HCT116 (cell line): ENCODE data around the gene KLHL15.

Experiments
- CBX3 ChIP-seq: IDR thresholded peaks from 2 replicates; pipeline ENCODE4 v1.6.1; 2012; ENCODE audit warnings: low read depth
- POLR2A ChIP-seq: IDR thresholded peaks from 2 replicates; pipeline ENCODE4 v1.7.0; 2011; ENCODE audit warnings: borderline replicate concordance; ENCODE audit not compliant: insufficient read depth, insufficient read length; ENCODE audit errors: extremely low read depth
- POLR2AphosphoS5 ChIP-seq: IDR thresholded peaks from 2 replicates; pipeline ENCODE4 v1.6.1; 2011; ENCODE audit warnings: mild to moderate bottlenecking, low read depth, low read length, moderate library complexity
- YY1 ChIP-seq: IDR thresholded peaks from 2 replicates; pipeline ENCODE4 v1.6.1; 2011; ENCODE audit warnings: low read length, low read depth, moderate library complexity, mild to moderate bottlenecking; ENCODE audit not compliant: insufficient replicate concordance; ENCODE audit errors: extremely low read depth
- TF ChIP-seq, protein P1 (sequence below), 3 experiments: fragments of 200-600 bp in 1 of 3; sonication (generic) in 1 of 3; IDR thresholded peaks in 2 of 3; conservative IDR thresholded peaks in 1 of 3; 2 replicates each; pipeline ENCODE4 v1.5.1; 2012 to 2017; ENCODE audit warnings: low read depth in 2 of 3, low read length in 2 of 3, antibody characterized with exemption in 1 of 3, borderline replicate concordance in 1 of 3, control low read depth in 1 of 3, mild to moderate bottlenecking in 1 of 3, mixed read lengths in 1 of 3, mixed run types in 1 of 3, moderate library complexity in 1 of 3; ENCODE audit not compliant: insufficient read depth in 1 of 3

DNA sequence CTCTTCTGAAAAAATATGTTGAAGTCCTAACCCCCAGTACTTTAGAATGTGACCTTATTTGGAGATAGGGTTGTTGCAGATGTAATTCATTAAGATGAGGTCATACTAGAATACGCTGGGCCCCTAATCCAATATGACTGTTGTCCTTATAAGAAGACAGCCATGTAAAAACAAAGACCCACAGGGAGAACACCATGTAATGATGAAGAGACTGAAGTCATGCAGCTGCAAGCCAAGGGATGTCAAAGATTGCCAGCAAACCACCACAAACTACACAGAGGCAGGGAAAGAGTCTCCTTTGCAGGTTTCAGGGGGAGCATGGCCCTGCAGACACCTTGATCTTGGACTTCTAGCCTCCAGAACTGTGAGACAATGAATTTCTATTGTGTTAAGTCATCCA lies 81.8 kb downstream of the KLHL15 start:
- TF ChIP-seq POLR2AphosphoS5 (no peak), CBX3 (no peak), YY1 (no peak), POLR2A (no peak)
- TF ChIP-seq, protein P1, sequence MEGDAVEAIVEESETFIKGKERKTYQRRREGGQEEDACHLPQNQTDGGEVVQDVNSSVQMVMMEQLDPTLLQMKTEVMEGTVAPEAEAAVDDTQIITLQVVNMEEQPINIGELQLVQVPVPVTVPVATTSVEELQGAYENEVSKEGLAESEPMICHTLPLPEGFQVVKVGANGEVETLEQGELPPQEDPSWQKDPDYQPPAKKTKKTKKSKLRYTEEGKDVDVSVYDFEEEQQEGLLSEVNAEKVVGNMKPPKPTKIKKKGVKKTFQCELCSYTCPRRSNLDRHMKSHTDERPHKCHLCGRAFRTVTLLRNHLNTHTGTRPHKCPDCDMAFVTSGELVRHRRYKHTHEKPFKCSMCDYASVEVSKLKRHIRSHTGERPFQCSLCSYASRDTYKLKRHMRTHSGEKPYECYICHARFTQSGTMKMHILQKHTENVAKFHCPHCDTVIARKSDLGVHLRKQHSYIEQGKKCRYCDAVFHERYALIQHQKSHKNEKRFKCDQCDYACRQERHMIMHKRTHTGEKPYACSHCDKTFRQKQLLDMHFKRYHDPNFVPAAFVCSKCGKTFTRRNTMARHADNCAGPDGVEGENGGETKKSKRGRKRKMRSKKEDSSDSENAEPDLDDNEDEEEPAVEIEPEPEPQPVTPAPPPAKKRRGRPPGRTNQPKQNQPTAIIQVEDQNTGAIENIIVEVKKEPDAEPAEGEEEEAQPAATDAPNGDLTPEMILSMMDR (IDR thresholded peaks at IDR 0.05 in 2 of 3, conservative IDR thresholded peaks at IDR 0.05 in 1 of 3; ENCODE audit: borderline replicate concordance in 1 of 3, insufficient read depth in 1 of 3, low read depth in 2 of 3, low read length in 2 of 3): no peak
